HG02981 (cell line): ENCODE measurements around the gene AMDHD2.

Experiments
- ATAC-seq: cut with Tn5 transposase; IDR thresholded peaks from one replicate; pipeline ENCODE4 v1.9.1; 2021; ENCODE audit warnings: mild to moderate bottlenecking, moderate library complexity; ENCODE audit not compliant: unreplicated experiment

Gene AMDHD2

GRCh38 chr16:2515180-2515851 is 4.9 kb upstream of the AMDHD2 start:
- ATAC-seq = no peak

GRCh38 chr16:2516391-2517240 is 3.6 kb upstream of the AMDHD2 start:
- ATAC-seq = no peak

GRCh38 chr16:2517954-2518605 is 2.1 kb upstream of the AMDHD2 start:
- no peak for ATAC-seq

- no peak for ATAC-seq
Measured at GRCh38 chr16:2518823-2519710, 1.1 kb upstream of the AMDHD2 start.

- ATAC-seq = no peak
Measured at GRCh38 chr16:2519711-2520080, 475 bp upstream of the AMDHD2 start.

GRCh38 chr16:2520784-2521531 is 787 bp downstream of the AMDHD2 start:
- ATAC-seq = peak; percentile 36

GRCh38 chr16:2523801-2524231 is 3.6 kb downstream of the AMDHD2 start:
- ATAC-seq = no peak

GRCh38 chr16:2524339-2524938 is 4.3 kb downstream of the AMDHD2 start:
- ATAC-seq = no peak

GRCh38 chr16:2526135-2526534 is 6.0 kb downstream of the AMDHD2 start:
- no peak for ATAC-seq

- no peak for ATAC-seq
Measured at GRCh38 chr16:2527071-2527783, 7.1 kb downstream of the AMDHD2 start.

- no peak for ATAC-seq
Measured at GRCh38 chr16:2527784-2528100, 7.6 kb downstream of the AMDHD2 start.

- ATAC-seq = no peak
Measured at GRCh38 chr16:2528161-2529060, 8.2 kb downstream of the AMDHD2 start.

GRCh38 chr16:2529061-2529931 is 9.1 kb downstream of the AMDHD2 start:
- no peak for ATAC-seq

GRCh38 chr16:2529961-2530628 is 9.9 kb downstream of the AMDHD2 start:
- no peak for ATAC-seq

GRCh38 chr16:2530629-2531318 is 10.6 kb downstream of the AMDHD2 start:
- no peak for ATAC-seq

- no peak for ATAC-seq
Measured at GRCh38 chr16:2531371-2531695, 11.2 kb downstream of the AMDHD2 start, which contains the start of gene CEMP1. Gene CEMP1 (minus strand): TSS chr16:2531408. CDS start chr16:2531073, 335 bp downstream.
